Spinal cord (tissue), 10 donors: ENCODE results near the gene EEF2KMT. TPM values are rescaled to one million over a fixed set of nuclear protein-coding genes. Genes with fewer than 3 reads are reported as not detected.
"Not testable (repeated sequence)": the region's sequence is repeated elsewhere in the genome, so short reads cannot be mapped to it uniquely, and the experiment has no call there.

Experiments used
- DNase-seq, 6 donors: peaks; one replicate each; pipeline versions ENCODE4 v3.0.0 to v3.0.0-alpha.2; 2013 to 2015; ENCODE audit warnings: low spot score in 6 of 6, low read depth in 4 of 6
- H3K27ac ChIP-seq: one replicate; pipeline ENCODE4 v1.5.1; 2013; ENCODE audit warnings: low read depth, low read length, control low read depth
- H3K27me3 ChIP-seq: one replicate; pipeline ENCODE4 v1.6.1; 2013; ENCODE audit warnings: low read length; ENCODE audit not compliant: control insufficient read depth, insufficient read depth
- H3K36me3 ChIP-seq: one replicate; pipeline ENCODE4 v1.6.1; 2013; ENCODE audit warnings: low read length; ENCODE audit not compliant: control insufficient read depth, insufficient read depth
- H3K4me1 ChIP-seq: one replicate; pipeline ENCODE4 v1.6.1; 2013; ENCODE audit warnings: low read length; ENCODE audit not compliant: control insufficient read depth, insufficient read depth
- H3K4me3 ChIP-seq: one replicate; pipeline ENCODE4 v1.5.1; 2013; ENCODE audit warnings: low read depth, low read length, control low read depth
- H3K9me3 ChIP-seq: one replicate; pipeline ENCODE4 v1.6.1; 2013; ENCODE audit warnings: low read length; ENCODE audit not compliant: control insufficient read depth, insufficient read depth
- WGBS: methylation state at CpG from one replicate; pipeline ENCODE4 v1.1.5; 2013; ENCODE audit warnings: missing lambda C conversion rate; ENCODE audit not compliant: insufficient coverage; 5-methylcytosine and 5-hydroxymethylcytosine counted together
- long read RNA-seq, 4 donors: transcript quantifications; one replicate each; lab custom pipeline, GENCODE V29; 2026
- polyA plus RNA-seq, 2 donors: library from polyadenylated mRNA; unstranded; fragments of 120-200 nt; gene quantifications; one replicate each; pipeline ENCODE4 v1.2.1, GENCODE V29; 2013; ENCODE audit not compliant: insufficient read length in 2 of 2
- total RNA-seq, 2 donors: library from RNA; depleted of rRNA in 1 of 2; stranded (reverse); fragments of 120-200 nt in 1 of 2; fragments of >200 nt in 1 of 2; gene quantifications; one replicate each; pipeline versions ENCODE4 v1.2.3 to v1.2.4, GENCODE V29; 2013 to 2014
- donor health status: healthy.

EEF2KMT gene, protein sequence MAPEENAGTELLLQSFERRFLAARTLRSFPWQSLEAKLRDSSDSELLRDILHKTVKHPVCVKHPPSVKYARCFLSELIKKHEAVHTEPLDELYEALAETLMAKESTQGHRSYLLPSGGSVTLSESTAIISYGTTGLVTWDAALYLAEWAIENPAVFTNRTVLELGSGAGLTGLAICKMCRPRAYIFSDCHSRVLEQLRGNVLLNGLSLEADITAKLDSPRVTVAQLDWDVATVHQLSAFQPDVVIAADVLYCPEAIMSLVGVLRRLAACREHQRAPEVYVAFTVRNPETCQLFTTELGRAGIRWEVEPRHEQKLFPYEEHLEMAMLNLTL
- 1 to 10 TPM; 6.7 to 8.0 TPM for total RNA-seq
- polyA plus RNA-seq, result 10 to 100 TPM; 15.0 to 15.3 TPM
- long read RNA-seq, donor 1, partial matches to known transcripts, result 0 of 6 reads
- long read RNA-seq, donor 1, other reads (novel, unspliced or antisense), result 0 of 6 reads
- long read RNA-seq, donor 2, partial matches to known transcripts, result 0 of 2 reads
- long read RNA-seq, donor 2, other reads (novel, unspliced or antisense), result 0 of 2 reads
- long read RNA-seq, donor 3, partial matches to known transcripts, result 0 of 2 reads
- long read RNA-seq, donor 3, other reads (novel, unspliced or antisense), result 0 of 2 reads
- long read RNA-seq, donor 4, partial matches to known transcripts, result 0 of 4 reads
- long read RNA-seq, donor 4, other reads (novel, unspliced or antisense), result 0 of 4 reads

DNA sequence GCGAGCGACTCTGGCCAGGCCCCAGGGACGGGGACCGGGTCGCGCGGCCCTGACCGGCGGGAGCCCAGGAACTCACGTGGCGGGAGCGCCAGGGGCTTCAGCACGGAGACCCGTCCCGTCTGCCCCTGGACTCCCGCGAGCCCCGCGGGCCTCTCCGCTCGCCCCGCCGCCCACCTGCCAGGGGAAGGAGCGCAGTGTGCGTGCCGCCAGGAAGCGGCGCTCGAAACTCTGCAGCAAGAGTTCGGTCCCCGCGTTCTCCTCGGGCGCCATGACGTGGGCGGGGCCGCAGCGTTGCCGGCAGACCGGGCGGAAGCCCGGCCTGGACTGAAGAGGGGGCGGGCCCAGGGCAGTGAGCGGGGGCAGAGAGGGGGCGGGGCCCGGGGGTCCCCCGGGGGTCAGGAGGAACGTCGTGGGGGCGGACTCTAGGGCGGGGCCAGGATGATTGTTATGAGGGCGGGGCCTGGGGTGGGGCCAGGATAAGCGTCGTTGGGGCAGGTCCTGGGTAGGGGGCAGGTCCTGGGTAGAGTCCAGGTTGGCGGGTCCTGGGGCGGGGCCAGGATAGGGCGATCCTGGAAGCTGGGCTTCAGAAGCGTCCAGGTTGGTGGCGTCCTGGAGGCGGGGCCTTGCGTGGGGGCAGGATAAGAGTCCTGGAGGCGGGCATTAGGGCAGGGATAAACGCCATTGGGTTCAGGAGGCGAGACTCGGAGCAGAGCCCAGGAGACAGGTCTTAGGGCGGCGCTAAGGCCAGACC is at the start of gene EEF2KMT:
EEF2KMT (minus strand) TSS at position 326 of the 751 bp plus-strand sequence; CDS start at position 270, 56 bp downstream.
- peak within 1 kb of the TSS; percentile 78 for H3K27ac ChIP-seq
- not testable (repeated sequence) for H3K27me3 ChIP-seq, H3K4me1 ChIP-seq, H3K9me3 ChIP-seq, H3K36me3 ChIP-seq
- peak; percentile 85 to 99 (median 92) for DNase-seq
- WGBS, result under 1% methylated on average over 67 of the region's 67 CpGs
- H3K4me3 ChIP-seq, result peak within 1 kb of the TSS; percentile 46

DNA sequence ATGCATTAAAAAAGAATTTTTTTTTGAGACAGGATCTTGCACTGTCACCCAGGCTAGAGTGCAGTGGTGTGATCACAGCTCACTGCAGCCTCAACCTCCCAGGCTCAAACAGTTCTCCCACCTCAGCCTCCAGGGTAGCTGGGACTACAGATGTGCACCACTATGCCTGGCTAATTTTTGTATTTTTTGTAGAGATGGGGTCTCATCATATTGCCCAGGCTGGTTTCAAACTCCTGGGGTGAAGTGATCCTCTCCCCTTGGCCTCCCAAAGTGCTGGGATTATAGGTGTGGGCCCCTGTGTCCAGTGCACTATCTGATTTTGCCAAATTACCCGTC is 47.0 kb upstream of the EEF2KMT start:
- not testable (repeated sequence) for DNase-seq, H3K4me1 ChIP-seq, H3K27me3 ChIP-seq, H3K36me3 ChIP-seq, H3K4me3 ChIP-seq, H3K9me3 ChIP-seq, H3K27ac ChIP-seq
- 100% methylated on average over 1 of the region's 1 CpG for WGBS

DNA sequence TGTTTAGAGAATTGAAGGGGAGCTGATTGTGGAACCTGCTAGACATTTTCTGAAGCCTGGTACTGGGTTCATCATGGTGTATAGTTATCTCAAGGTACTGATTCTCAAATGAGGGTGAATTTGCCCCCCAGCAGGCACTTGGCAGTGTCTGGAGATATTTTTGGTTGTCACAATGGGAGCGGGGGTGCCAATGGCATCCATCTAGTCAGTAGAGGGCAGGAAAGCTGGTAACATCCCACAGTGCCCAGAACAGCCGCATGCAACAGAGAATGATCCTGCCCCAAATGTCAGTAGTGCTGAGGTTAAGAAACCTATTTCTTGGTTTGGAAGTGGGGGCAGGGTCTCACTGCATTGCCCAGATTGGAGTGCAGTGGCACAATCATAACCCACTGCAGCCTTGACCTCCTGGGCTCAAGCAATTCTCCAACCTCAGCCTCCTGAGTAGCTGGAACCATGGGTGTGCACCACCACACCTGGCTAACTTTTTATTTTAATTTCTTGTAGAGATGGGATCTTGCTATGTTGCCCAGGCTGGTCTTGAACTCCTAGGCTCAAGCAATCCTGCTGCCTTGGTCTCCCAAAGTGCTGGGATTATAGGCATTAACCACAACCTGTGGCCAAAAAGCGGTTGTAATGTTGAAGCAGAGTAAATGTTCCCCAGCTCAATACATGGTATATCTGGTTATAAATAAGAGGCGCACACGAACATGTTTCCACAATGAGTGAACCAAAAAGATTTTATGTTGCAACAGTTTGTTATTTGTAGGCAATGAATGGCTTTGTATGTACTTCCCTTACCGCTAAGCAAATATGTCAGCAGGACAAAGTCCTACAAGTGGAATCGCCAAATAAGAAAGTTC is 46.4 kb upstream of the EEF2KMT start:
- WGBS, result 79% methylated on average over 3 of the region's 7 CpGs
- no peak for DNase-seq
- Histone ChIP-seq H3K36me3 (no peaks in the 10 kb centered on the region), H3K27ac (no peak overlapping the region), H3K4me3 (no peak overlapping the region), H3K4me1 (no peaks in the 10 kb centered on the region), H3K9me3 (no peaks in the 10 kb centered on the region), H3K27me3 (no peaks in the 10 kb centered on the region)

DNA sequence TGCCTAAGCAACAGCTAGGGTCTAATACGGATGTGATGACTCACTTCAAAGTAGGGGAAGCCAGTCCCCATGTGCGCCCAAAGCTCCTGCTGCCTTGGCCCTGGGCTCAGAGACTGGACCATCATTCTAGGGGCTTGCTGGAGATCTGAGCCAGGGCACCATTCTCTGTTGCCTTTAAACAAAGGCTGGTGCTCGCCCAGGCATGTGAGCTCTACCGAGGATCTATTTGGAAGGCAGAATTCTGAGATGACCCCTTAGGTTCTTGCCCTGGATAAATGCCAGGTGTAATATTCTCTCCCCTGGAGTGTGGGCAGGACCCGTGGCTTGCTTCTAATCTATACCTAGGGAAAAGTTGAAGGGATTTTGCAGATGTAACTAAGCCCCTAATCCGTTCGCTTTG is 42.6 kb upstream of the EEF2KMT start:
- H3K9me3 ChIP-seq, H3K27ac ChIP-seq, H3K27me3 ChIP-seq, DNase-seq, H3K4me3 ChIP-seq, H3K4me1 ChIP-seq, H3K36me3 ChIP-seq: not testable (repeated sequence)
- WGBS, result 77% methylated on average over 4 of the region's 7 CpGs

DNA sequence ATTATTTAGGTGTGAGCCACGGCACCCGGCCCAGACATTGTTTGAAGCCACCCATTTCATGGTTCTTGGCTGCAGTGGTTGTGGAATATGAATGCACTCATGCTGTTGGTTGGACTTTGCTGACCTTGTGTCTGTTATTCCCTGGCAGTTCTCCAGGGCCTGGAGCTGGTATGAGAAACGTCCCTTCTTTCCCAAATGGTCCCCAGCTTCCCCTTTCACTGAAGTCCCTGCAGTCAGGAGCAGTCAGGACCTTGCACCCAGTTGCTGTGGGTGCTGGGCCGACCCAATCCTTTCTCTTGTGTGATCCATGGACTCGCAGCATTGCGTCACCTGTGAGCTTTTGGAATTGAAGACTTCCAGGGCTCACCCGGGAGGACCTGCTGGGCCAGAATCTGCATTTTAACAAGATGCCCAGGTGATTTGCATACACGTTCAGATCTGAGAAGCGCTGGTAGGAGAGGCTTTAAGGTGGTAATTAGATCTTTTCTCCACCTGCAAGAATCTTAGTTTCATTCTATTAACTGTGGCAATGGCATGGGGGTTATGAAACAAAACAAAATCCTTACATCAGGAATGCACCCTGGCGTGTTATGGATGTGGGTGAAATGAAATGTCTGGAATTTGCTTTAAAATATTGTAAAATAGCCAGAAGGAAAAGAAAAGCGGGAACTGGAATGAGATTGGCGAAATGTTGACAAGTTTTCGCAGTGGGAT is 37.3 kb upstream of the EEF2KMT start:
- not testable (repeated sequence) for H3K27ac ChIP-seq, H3K9me3 ChIP-seq, H3K27me3 ChIP-seq, H3K36me3 ChIP-seq, DNase-seq, H3K4me3 ChIP-seq, H3K4me1 ChIP-seq
- 48% methylated on average over 8 of the region's 13 CpGs for WGBS

DNA sequence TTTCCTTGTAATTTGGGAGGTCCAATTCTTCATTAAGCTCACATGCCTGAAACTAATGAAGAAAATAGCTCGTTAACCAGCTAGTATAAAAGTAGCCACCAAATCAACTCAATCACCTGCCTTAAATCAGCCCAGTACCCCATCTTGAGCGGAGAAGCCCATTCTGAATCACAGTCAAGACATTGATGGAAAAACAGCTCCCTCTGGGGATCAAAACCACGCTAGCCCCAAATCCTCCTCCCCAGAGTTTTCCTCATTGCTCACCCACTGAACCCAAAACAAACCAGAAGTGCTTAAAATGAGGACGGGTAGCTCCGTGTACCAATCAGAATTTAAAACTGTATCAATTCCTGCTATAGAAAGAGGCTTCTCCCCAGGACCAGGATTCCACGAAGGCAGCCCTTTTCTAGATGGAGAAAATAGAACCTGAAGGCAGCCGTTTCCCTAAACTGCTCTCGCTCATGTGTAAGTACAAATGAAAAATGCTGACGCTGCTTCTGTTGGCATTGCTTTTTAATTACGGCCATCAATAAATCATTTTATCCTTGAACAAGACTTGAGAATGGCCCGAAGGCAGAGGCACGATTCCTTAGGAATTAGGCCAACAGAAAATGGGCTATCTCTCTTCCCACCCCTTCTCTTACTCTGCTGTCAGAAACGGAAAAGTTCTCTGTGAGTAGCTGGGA is 35.5 kb upstream of the EEF2KMT start:
- H3K27ac ChIP-seq, H3K36me3 ChIP-seq, H3K27me3 ChIP-seq, H3K9me3 ChIP-seq, H3K4me1 ChIP-seq, H3K4me3 ChIP-seq: not testable (repeated sequence)
- WGBS, result 34% methylated on average over 4 of the region's 13 CpGs
- peak in 1 of 6 donors; percentile 31 for DNase-seq

DNA sequence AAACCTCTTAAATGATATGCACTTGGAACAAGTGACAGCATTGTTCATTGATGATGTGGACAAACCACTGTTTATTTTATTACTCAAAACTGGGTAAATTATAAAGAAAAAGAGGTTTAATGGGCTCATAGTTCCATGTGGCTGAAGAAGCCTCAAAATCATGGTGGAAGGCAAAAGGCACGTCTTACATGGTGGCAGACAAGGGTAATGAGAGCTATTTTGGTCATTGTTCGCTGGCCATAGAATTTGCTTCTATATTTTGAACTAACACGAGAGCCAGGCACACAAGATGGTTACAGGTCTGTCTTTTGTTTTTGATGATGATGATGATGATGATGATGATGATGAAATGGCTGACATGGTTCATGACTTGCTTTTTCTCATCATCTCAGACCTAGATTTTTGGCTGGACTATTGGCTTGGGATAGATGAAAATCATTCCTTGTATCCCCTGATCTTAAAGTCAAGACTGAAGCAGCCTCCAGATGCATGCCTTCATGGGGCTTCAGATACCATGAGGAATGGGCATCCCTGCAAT is 33.9 kb upstream of the EEF2KMT start:
- not testable (repeated sequence) for H3K27ac ChIP-seq

DNA sequence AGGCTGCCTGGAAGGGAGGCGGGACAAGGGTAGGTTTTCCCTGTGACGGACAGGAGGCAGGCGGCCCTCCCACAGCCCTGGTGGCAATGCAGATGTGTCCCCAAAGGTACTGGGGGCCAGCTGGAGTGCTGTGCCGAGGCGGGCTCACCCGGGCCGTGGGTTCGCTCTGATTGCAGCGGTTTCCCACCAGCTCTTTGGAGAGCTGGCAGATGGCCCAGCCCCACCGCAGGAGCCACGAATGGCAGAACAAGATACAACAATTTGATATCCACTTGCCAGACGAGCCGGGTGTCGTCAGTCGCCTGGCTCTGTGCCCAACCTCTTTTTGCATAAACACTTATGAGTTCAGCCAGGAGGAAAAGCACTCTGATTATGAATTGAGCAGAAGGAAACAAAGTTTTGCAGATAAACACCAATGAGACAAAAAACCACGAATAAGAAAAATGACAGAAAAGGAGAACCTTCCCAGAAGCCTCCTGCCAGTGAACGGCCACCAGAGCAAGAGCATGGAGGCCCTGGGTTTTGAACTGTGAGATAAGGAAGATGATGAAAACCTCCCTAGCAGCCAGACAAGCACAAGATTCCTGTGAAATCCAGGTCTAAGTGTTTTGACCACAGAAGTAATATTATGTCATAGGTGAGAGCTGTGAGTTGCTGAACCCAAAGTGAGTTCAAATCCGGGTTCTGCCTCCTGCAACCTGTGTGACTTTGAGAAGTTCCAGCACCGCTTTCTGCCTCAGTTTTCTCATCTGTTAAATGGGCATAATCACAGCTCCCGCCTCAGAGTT is 19.9 kb upstream of the EEF2KMT start:
- not testable (repeated sequence) for H3K4me3 ChIP-seq, H3K27ac ChIP-seq, H3K9me3 ChIP-seq, H3K4me1 ChIP-seq, H3K36me3 ChIP-seq, H3K27me3 ChIP-seq
- WGBS, result 24% methylated on average over 9 of the region's 20 CpGs
- peak in 2 of 6 donors; percentile 76 to 86 for DNase-seq

More for the DNA sequence above, 33.9 kb upstream of the EEF2KMT start:
- DNase-seq, H3K9me3 ChIP-seq, H3K4me3 ChIP-seq, H3K36me3 ChIP-seq, H3K4me1 ChIP-seq, H3K27me3 ChIP-seq: not testable (repeated sequence)
- WGBS, result 86% methylated on average over 1 of the region's 3 CpGs
